Measurements from ENCODE around the gene TEAD2.
A peak's percentile ranks its signal among the peaks of the same experiment; 100 is the strongest.

Gene TEAD2

DNA sequence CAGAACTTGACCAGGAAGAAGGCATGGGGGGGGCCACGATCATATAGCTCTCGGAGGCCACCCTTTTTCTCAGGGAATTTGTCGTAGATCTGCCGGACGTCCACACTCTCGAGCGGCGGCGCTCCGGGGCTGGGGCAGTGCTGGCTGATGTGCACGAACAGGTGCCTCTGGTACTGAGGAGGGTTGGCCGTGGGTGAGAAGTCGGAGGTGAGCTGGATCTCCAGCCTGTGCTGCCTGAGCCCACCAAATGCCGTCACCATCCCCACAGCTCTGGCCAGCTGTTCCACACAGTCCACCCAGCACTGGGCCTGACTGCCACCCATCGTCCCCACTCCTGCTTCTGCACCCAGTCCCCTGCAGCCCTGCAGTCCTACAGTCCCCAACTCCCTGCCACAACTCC, 15.0 kb downstream of the TEAD2 start:
- DNase-seq (ENCODE audit: low spot score): no peak

DNA sequence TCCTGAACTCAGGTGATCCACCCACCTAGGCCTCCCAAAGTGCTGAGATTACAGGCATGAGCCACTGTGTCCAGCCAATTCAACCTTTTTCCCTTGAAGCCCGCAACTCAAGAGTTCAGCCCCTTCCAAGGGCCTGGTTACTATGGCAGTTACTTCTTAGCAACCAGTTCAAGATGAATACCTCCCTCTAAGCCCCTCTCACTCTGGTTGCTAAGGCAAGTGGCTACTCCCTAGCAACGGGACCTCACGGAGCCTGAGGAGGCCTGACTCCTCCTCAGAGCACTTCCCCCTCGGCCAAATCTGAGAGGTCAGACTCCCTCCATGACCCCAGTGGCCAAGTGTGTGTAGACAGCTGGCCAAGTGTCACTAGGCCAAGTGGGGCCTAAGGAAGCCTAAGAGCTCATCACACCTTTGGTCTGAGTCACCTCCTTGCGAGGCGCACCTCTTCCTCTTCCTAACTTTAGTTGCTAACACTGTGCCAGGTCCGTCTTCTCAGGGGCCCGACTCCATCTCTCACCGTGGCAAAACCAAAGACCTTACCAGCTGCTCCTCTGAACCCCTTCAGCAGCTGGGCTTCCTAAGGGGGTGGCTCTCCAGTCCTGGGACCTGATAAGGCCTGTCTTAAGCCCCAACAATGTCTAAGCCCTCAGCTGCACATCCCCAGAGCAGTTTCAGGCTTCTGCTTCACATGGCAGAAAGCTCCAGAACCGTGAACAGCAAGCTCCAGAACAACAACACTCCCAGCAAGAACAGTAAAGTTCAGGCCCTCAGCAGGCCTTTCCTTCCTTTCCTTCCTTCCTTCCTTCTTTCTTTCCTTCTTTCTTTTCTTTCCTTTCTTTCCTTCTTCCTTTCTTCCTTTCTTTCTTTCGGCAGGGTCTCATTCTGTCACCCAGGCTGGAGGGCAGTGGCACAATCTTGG, 17.5 kb downstream of the TEAD2 start:
- DNase-seq (ENCODE audit: low spot score): no peak

DNA sequence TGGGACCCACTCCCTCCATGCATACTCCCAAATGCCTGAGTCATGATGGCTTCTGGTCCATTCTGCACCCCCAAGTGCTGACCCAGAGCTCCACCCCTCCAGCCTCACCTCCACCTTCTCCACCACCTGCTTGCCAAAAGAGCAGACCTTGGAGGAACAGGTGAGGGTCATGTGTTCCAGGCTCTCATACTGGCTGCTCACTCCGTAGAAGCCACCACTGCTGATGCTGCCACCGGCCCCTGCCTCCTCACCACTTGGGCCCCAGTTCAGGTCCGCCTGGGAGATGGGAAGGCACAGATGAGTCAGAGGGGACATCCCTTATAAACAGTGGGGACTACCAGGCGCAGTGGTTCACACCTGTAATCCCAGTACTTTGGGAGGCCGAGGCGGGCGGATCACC, 19.1 kb downstream of the TEAD2 start:
- DNase-seq (ENCODE audit: low spot score): peak; percentile 54

DNA sequence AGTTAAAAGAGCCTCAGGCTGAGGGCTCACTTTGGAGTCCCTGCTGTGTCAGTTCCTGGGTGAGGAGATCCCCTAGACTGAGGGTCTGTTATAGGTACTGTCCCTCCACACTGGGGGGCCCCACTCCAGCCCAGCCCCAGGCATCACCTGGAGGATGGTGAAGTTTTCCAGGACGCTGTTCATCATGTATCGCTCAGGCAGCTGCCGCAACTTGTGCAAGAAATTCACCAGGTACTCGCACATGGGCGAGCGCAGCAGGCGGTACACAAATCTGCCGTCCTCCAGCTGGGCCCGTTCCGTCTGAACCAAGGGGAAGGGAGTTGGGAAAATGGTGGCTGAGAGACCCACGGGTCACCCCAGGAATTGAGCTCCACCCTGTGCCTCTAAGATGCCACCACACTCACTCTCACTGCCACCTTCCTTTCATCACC, 19.9 kb downstream of the TEAD2 start:
- peak; percentile 55 for DNase-seq (ENCODE audit: low spot score)

DNA sequence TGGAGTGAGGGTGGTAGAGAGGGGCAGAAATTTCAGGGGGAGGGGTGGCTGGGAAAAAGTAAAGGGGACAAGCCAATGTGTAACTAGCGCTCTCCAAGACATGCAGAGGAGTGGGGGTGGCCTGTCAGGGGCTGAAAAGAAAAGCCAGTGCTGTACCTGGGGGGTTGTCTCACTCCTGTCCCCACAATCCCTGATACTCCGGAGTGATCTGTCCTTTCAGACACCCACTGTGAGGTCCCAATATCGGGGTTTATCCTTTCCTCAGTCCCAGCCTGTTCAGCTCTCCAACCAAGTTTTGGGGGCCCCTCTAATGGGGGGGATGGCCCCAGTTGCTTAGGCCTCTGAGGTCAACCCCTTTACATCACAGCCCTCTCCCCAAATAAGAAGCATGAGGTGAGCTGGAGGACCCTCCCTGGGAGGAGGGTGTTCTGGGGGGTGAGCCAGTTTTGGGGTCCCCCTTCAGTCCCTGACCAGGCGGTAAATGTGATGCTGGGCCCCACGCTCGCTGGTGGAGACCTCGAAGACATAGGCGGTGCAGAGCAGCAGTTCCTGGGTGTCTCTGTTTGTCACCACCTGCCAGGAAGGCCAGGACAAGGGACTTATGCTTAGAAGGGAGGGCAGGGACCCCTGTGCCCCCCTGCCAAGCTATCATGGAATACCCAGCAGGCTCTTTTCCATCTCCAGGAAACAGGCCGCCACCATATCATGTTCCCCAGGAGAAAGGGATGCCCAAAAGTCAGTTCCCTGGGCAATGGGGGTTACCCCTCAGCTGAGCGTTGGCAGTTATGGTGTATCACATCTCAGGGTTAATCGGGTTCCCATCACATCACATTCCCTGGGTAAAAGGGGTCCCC, 21.1 kb downstream of the TEAD2 start:
- DNase-seq (ENCODE audit: low spot score): peak; percentile 58

DNA sequence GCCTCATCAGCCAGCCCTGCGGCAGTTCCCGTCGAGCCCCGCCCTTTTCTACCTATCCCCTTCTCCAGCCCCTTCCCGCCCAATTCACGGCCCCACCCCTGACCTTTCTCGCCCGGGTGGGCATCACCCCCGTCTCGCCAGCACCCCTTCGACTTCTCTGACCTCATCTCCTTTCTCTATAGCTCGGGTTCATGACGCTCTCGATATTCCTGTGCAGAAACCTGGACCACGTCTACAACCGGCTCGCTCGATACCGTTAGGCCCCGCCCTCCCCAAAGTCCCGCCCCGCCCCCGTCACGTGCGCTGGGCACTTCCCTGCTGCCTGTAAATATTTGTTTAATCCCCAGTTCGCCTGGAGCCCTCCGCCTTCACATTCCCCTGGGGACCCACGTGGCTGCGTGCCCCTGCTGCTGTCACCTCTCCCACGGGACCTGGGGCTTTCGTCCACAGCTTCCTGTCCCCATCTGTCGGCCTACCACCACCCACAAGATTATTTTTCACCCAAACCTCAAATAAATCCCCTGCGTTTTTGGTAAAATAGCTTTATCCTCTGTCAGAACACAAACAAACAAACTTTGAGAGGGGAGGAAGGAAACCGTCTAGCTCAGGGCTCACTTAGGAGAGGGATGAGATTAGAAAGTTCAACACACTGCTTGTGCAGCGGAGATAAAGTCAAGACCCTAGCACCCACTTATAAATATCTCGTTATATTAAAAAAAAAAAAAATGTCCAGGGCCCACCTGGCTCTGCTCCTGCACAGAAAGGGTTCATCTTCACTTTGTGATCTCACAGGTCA, 21.9 kb downstream of the TEAD2 start:
- peak; percentile 69 for DNase-seq (ENCODE audit: low spot score)

DNA sequence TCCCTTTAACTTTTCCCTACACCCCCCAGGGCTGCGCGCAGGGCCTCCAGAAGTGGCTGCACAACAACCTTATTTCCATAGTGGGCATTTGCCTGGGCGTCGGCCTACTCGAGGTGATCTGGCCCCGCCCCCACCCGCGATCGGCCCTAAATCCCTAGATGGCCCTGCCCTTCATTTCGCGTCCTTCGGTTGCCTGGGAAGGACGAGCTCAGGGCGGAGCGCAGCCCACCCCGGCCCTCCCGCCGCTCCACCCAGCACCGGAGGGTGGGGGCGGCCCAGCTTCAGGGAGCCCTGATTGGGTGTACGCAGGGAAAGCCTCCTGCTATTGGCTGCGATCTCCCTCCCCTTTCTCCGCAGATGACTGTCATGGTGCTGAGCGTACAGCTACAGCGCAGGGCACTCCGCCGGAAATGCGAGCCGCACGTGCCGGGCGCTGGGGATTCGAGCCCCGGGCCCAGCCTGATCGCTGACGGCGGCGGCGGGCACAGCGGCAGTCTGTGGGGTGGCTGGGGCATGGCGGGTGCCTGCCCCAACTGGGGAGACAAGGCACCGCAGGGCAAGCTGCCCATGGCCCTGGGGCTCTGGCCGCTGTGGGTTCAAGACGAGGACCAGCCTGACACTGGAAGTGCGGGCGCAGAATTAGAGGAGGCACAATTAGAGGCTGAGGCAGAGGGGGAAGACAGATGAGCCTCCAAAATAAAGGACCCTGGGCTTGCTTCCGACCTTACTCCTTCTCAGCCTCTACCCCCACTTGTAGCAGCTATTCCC, 22.7 kb downstream of the TEAD2 start:
- DNase-seq (ENCODE audit: low spot score): peak; percentile 89

DNA sequence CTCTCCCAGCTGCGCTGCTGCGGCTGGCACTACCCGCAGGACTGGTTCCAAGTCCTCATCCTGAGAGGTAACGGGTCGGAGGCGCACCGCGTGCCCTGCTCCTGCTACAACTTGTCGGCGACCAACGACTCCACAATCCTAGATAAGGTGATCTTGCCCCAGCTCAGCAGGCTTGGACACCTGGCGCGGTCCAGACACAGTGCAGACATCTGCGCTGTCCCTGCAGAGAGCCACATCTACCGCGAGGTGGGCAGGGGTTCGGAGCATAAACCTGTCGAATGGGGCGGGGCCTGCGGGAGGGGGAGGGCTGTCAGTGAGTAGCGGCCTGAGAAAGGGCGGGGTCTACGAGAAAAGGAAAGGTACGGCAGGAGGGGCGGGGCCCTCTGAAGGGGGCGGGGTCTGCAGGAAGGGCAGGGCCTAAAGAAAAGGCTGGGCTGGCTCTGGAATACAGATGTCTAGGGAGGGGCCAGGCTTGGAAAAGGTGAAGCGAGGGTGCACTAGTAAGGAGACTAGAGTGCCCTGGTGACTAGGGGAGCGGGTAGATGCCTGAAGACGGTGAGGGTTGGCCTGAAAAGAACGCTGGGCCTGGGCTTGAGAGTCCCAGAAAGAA, 23.4 kb downstream of the TEAD2 start:
- peak; percentile 71 for DNase-seq (ENCODE audit: low spot score)

DNA sequence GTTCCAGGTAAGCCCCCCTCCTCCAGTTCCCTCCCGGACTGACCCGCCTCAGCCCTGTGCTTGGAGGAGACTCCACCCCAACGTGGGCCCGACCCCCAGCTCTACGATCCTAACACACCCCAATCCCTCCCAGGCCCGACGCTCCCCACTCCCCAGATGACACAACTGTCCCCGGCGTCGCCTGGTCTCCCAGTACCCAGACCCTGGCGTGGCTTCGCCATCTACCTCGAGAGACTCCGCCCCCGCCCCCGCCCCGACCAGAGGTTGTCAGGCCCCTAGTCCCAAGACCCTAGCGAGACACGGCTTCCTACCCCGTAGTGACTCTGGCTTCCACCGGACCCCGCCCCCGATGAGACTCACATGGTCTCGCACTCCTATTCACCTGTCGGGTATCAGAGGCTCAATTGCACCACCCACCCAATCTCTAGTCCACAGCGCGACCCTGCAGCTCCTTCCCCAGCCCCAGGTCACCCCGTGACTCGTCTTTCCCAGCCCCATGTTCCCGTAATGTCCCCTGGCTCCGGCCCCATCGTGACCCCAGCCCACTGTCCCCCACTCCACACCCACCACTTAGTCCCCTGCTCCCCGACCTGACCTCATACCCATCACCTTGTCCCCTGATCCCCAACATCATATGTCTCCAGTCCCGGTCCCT, 24.1 kb downstream of the TEAD2 start:
- DNase-seq (ENCODE audit: low spot score): peak; percentile 54

DNA sequence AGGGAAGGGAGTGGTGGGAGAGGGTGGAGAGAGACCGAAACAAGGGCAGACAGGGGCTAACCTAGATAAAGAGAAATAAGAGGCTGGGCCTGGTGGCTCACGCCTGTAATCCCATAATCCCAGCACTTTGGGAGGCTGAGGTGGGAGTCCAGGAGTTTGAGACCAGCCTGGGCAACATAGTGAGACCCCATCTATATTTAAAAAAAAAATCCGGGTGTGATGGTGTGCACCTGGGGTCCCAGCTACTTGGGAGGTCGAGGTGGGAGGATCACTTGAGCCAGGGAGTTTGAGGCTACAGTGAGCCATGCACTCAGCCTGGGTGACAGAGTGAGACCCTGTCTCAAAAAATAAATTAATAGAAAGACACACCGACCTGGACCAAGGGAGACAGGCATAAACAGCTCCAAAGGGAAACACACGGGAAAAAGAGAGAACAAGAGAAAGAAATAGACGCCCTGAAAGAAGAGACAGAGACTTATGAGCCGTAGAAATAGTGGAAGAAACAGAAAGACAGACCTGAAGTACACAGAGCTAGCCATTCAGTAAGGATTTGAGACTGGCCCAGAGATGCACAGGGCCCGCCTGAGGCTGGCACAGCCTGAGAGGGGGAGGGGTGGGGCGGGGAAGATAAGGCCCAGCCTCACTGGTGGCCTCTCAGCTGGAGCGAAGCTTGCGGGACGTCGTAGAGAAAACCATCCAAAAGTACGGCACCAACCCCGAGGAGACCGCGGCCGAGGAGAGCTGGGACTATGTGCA, 24.8 kb downstream of the TEAD2 start:
- DNase-seq (ENCODE audit: low spot score): no peak

DNA sequence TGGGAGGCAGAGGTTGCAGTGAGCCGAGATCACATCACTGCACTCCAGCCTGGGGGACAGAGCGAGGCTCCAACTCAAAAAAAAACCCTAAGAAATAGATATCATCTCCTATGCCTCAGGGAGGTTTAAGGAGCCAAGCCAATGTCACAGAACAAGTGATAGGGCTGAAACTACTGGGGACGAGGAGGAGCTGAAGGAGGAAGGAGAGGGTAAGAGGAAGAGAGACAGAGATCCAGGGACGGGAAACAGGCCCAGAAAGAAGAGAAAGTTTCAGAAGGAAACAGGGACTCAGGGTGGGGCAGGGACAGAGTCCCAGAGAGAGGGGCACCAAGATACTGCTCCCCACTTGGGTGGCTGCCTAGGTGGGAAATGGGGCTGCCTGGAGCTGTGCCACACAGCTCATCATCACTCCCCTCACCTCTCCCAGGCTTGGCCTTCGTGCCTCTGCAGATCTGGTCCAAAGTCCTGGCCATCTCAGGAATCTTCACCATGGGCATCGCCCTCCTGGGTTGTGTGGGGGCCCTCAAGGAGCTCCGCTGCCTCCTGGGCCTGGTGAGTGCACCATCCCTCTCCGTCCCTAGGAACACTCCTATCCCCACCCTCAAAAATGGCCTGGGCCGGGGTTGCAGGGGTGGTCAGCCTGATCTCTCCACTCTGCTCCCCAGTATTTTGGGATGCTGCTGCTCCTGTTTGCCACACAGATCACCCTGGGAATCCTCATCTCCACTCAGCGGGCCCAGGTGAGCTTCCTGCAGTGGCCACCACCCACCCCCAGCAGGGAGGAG, 25.5 kb downstream of the TEAD2 start:
- DNase-seq (ENCODE audit: low spot score): peak; percentile 58

DNA sequence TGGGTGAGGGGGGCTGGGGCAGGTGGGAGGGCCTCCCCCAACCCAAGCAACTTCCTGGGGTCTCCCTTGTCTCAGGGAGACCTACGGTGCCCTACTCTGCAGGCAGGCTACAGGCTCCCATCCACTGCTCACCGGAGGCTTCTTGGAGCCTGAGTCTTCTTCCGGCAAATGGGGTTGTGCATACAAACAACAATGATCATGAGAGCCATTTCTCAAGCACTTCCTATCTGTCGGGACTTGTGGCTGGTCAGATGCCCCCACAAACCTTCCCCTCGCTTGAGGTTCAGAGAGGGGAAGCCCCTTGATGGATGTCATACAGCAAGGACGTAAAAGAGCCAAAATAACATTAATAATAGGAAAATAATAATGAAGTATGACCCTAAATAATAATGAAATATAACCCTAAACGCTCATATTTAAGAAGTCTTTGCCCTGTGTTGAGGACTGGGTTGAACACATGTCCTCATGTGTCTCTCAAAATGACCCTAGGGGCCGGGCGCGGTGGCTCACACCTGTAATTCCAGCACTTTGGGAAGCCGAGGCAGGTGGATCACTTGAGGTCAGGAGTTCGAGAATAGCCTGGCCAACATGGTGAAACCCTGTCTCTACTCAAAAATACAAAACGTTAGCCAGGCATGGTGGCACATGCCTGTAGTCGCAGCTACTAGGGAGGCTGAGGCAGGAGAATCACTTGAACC, 26.3 kb downstream of the TEAD2 start:
- peak; percentile 15 for DNase-seq (ENCODE audit: low spot score)

DNA sequence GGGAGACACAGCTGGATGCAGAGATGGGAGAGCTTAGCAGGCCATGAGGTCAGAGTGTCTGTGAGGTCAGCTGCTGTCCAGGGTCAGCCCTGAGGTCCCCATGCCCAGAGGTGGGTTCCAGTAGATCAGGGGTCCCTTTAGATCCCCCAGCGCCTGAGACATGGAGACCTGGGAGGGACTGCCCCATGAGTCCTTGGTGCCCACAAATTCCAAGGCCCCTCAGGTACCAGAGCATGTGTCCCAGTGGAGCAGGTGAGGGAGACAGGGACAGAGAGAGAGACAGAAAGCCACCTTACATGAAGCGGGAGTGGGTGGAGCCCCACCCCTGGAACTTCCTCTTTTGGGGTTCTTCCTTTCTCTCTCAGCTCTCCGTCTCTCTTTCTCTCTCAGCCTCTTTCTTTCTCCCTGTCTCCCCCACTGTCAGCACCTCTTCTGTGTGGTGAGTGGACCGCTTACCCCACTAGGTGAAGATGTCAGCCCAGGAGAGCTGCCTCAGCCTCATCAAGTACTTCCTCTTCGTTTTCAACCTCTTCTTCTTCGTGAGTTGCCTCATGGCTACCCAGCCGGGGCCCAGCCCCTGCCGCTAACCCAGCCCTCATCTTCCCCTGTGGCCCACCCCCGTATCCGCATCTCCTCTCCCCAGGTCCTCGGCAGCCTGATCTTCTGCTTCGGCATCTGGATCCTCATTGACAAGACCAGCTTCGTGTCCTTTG, 27.0 kb downstream of the TEAD2 start, which contains the start of gene CD37:
TSS of gene CD37 (plus strand) at position 336 of the 713 bp plus-strand sequence. CDS start at position 471, 135 bp downstream.
- peak; percentile 55 for DNase-seq (ENCODE audit: low spot score)

DNA sequence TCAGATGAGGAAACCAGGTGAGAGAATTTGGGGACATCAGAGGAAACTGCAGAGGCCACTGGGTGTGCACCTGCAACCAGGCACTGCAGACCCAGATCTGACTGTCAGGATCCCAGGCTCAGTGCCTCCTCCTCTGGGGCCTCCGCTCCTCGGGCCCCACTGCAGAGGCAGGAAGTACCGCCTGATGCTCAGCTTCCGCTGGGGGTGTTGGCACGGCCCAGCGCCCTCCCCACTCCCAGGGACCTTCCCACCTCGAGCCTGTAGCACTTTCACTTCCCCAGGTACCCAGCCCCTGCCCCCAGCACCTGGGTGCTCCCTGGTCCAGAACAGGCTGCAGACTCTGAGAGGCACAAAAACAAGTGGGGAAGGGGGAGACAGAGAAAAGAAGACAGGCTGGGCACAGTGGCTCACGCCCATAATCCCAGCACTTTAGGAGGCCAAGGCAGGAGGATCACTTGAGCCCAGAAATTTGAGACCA, 28.4 kb downstream of the TEAD2 start:
- peak; percentile 57 for DNase-seq (ENCODE audit: low spot score)

DNA sequence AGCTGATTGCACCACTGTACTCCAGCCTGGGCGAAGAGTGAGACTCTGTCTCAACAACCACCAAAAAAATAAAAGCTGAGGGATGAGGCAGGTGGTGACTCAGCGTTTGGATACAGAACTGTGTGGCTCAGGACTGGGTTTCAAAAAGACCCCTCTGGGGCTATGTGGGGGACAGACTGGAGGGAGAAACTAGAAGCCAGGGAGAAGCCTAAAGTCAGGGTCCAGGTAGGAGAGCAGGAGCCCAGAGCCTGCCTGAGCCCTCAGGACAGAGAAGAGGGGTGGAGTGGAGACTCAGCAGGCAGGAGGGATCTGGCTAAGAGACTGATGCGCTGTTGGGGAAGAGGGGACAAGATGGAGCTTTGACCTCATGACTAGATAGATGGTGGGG, 28.8 kb downstream of the TEAD2 start:
- no peak for DNase-seq (ENCODE audit: low spot score)

DNA sequence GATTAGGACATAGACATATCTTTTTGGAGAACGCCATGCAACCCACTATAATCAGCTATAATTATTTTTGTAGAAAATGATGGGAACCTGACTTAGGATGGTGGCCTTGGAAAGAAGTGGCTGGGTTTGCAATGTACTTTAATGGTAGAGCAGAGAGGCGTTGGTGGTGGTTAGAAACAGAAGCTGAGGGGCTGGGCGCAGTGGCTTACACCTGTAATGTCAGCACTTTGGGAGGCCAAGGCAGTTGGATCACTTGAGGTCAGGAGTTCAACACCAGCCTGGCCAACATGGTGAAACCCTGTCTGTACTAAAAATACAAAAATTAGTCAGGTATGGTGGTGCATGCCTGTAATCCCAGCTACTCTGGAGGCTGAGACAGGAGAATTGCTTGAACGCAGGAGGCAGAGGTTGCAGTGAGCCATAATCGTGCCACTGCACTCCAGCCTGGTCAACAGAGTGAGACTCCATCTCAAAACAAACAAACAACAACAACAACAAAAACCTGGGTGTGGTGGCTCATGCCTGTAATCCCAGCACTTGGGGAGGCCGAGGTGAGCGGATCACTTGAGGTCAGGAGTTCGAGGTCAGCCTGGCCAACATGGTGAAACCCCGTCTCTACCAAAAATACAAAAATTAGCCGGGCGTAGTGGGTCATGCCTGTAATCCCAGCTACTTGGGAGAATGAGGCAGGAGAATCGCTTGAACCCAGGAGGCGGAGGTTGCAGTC, 29.4 kb downstream of the TEAD2 start:
- DNase-seq (ENCODE audit: low spot score): peak; percentile 25

Measured in left forelimb (tissue), 1 donor.